Vagina (tissue), 2 donors: ENCODE results near the gene ZBTB16.

ENCODE experiments used
- POLR2A ChIP-seq, 2 donors: fragments of 450-650 bp; IDR thresholded peaks; one replicate each; pipeline ENCODE4 v1.6.1; 2017; ENCODE audit warnings: antibody characterized with exemption in 2 of 2, mild to moderate bottlenecking in 2 of 2, moderate library complexity in 2 of 2
- TF ChIP-seq, protein P1 (sequence below), 3 experiments: fragments of 450-650 bp in 2 of 3; fragments of 200-600 bp in 1 of 3; sonication (generic) in 1 of 3; IDR thresholded peaks; one replicate each; pipeline ENCODE4 v1.5.1; 2017 to 2019; ENCODE audit warnings: antibody characterized with exemption in 3 of 3, mild to moderate bottlenecking in 2 of 3, moderate library complexity in 2 of 3

DNA sequence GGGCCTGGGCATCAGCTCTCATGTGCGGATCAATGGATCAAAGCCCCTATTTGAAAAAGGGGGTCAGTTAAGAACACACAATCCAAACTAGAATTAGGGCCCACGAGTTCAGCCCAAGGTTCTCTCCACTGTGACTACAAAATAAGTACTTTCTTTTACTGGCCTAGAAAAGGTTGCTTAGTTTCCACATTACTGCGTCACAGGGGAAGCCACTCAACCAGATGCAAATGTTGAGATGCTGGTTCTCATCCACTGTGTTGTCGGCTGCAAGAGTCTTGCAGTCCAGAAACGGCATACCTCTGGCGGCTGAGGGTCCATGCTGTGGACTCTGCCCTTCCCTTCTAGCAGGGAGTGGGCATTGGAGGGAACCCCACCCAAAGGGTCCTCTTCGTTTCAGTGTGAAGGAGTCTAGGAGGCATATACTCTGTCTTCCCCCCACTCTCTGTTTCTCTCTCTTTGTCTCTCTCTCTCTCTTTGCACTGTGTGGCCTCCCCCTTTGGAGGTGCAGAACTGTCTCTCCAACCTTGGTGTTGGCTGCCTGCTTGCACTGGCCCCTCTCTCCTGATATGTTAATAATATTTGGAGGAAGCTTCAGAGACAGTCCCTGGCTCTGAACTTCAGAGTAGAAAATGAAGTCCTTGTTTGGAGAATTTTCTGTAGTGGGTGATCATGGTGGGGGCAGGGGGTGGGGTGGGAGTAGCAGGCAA is 137.6 kb downstream of the ZBTB16 start:
- TF ChIP-seq, protein P1, sequence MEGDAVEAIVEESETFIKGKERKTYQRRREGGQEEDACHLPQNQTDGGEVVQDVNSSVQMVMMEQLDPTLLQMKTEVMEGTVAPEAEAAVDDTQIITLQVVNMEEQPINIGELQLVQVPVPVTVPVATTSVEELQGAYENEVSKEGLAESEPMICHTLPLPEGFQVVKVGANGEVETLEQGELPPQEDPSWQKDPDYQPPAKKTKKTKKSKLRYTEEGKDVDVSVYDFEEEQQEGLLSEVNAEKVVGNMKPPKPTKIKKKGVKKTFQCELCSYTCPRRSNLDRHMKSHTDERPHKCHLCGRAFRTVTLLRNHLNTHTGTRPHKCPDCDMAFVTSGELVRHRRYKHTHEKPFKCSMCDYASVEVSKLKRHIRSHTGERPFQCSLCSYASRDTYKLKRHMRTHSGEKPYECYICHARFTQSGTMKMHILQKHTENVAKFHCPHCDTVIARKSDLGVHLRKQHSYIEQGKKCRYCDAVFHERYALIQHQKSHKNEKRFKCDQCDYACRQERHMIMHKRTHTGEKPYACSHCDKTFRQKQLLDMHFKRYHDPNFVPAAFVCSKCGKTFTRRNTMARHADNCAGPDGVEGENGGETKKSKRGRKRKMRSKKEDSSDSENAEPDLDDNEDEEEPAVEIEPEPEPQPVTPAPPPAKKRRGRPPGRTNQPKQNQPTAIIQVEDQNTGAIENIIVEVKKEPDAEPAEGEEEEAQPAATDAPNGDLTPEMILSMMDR (IDR thresholded peaks at IDR 0.05) = no peak
- no peak for TF ChIP-seq POLR2A (IDR thresholded peaks at IDR 0.05)
